PFSK-1 (cell line): ENCODE results near the gene CETN3.

ENCODE experiments used
- POLR2AphosphoS5 ChIP-seq: IDR thresholded peaks from 2 replicates; pipeline ENCODE4 v1.6.1; 2012; ENCODE audit warnings: low read depth, mild to moderate bottlenecking, control low read depth, low read length, moderate library complexity
- TF ChIP-seq, protein P1 (sequence below), 2 experiments: IDR thresholded peaks; 2 replicates each; pipeline versions ENCODE4 v1.6.1 to v1.8.0; 2011 to 2012; ENCODE audit warnings: low read depth in 2 of 2, low read length in 2 of 2, control low read depth in 1 of 2, inconsistent platforms in 1 of 2, mild to moderate bottlenecking in 1 of 2, moderate library complexity in 1 of 2; ENCODE audit not compliant: insufficient read depth in 1 of 2

- TF ChIP-seq, protein P1, sequence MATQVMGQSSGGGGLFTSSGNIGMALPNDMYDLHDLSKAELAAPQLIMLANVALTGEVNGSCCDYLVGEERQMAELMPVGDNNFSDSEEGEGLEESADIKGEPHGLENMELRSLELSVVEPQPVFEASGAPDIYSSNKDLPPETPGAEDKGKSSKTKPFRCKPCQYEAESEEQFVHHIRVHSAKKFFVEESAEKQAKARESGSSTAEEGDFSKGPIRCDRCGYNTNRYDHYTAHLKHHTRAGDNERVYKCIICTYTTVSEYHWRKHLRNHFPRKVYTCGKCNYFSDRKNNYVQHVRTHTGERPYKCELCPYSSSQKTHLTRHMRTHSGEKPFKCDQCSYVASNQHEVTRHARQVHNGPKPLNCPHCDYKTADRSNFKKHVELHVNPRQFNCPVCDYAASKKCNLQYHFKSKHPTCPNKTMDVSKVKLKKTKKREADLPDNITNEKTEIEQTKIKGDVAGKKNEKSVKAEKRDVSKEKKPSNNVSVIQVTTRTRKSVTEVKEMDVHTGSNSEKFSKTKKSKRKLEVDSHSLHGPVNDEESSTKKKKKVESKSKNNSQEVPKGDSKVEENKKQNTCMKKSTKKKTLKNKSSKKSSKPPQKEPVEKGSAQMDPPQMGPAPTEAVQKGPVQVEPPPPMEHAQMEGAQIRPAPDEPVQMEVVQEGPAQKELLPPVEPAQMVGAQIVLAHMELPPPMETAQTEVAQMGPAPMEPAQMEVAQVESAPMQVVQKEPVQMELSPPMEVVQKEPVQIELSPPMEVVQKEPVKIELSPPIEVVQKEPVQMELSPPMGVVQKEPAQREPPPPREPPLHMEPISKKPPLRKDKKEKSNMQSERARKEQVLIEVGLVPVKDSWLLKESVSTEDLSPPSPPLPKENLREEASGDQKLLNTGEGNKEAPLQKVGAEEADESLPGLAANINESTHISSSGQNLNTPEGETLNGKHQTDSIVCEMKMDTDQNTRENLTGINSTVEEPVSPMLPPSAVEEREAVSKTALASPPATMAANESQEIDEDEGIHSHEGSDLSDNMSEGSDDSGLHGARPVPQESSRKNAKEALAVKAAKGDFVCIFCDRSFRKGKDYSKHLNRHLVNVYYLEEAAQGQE (IDR thresholded peaks at IDR 0.05; ENCODE audit: insufficient read depth in 1 of 2, low read depth in 2 of 2, low read length in 2 of 2) = no peak
- no peak for TF ChIP-seq POLR2AphosphoS5
Observed at GRCh38 chr5:90406466-90406865, 3.1 kb downstream of the CETN3 start.
